Colon (tissue), 2 donors: Measurements from ENCODE around the gene GLIS1.

Source experiments
- FAIRE-seq: peaks from 2 replicates; lab custom pipeline; 2012; peaks lifted over from hg19 to GRCh38; lab: Jason Lieb, UNC
- donor health status: control.
- donor health status: control.

The GLIS1 gene

GRCh38 chr1:53579221-53580008 is 159.5 kb downstream of the GLIS1 start:
- FAIRE-seq, result no peak

- FAIRE-seq, result no peak
Observed at GRCh38 chr1:53578358-53578757, 160.6 kb downstream of the GLIS1 start.

DNA sequence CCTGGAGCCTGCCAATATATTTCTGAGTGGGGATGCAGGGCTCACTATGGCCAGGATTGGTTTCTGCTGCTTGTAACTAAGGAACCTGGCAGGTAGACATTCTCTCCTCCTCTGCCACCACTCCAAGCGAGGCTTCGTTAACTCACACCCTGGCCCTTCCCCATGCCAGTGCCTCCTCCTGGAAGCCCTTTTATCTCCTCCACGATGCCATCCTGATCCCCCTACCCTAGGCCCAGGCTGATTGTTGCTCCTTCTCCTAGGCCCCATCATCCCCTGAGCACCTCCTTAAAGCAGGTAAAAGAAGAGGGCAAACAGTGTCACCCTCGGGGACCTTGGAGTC is 161.2 kb downstream of the GLIS1 start:
- FAIRE-seq, result no peak

- FAIRE-seq, result no peak
Observed at GRCh38 chr1:53576866-53577760, 161.9 kb downstream of the GLIS1 start.

GRCh38 chr1:53576381-53576801 is 162.6 kb downstream of the GLIS1 start:
- no peak for FAIRE-seq

DNA sequence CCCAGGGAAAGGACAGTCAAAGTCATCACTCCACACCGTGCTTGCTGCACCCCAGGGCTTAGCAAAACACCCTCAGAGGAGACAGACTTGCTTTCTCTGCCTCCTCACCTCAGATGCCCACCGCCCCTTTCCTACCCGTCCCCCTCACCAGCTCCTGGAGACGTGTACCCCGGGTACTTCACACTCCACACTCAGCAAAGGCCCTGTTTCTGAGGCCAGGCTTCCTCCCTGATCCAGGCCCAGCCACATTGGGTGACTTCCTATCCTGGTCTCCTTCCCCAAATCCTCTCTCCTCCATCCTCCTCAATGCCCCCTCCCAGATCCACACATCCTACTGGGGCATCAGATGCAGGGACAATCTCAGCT is 163.0 kb downstream of the GLIS1 start:
- no peak for FAIRE-seq

DNA sequence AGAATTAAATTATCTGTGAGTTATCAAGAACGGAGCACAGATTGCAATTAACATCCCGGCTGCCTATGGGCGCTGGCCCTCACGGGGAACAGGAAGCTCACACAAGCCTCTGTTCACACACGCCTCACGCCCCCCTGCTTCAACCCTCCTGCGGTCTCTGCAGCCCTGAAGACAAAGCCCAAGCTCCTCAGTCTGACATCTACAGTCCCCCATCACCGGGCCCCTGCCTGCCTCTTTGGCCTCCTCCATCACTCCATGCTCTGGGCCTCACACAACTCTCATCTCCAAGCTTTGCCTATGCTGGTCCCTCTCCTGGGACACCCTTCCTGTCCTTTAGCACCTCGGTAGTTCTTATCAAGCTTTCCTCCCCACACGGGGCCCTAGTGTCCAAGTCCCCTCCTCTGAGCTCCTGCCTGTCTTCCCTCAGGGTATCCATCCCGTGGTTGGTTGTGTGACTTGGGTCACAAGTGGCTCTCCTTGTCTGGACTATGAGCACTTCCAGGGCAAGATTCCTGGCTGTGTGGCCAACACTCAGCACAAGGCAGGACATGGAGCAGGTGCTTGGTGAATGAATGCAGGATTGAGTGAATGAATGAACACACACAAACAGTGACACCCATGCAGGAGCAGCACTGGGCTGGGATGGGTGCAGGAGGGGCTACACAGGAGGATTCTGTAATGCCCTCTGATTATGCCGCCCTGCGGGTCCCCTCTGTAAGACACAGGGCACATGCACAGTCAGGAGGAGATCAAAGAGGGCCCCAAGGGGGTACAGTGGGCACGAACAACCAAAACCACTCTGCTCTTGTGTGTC is 163.6 kb downstream of the GLIS1 start:
- no peak for FAIRE-seq

- no peak for FAIRE-seq
Observed at GRCh38 chr1:53574621-53575020, 164.3 kb downstream of the GLIS1 start.

GRCh38 chr1:53573931-53574330 is 165.0 kb downstream of the GLIS1 start:
- FAIRE-seq, result no peak

DNA sequence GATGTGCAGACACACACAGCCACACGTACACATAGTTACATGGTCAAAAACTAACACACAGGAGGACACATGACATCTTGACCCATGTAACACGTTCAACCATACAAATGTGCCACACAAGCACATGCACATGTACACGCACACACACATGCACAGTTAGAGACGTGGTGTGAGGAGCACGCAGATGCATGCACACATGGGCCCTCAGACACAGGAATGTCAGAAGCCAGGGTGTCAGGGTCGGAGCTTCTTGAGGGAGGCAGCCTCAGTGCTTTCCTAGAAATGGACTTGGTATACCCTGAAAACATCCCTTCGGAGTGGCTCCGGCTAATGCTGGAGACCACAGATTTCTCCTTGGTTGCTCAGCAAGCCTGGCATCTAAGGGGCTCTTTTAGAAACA is 165.4 kb downstream of the GLIS1 start:
- FAIRE-seq, result no peak

GRCh38 chr1:53572815-53573173 is 166.2 kb downstream of the GLIS1 start:
- FAIRE-seq, result no peak

GRCh38 chr1:53572065-53572814 is 166.7 kb downstream of the GLIS1 start:
- FAIRE-seq, result no peak

- no peak for FAIRE-seq
Observed at GRCh38 chr1:53568540-53568939, 170.4 kb downstream of the GLIS1 start.

DNA sequence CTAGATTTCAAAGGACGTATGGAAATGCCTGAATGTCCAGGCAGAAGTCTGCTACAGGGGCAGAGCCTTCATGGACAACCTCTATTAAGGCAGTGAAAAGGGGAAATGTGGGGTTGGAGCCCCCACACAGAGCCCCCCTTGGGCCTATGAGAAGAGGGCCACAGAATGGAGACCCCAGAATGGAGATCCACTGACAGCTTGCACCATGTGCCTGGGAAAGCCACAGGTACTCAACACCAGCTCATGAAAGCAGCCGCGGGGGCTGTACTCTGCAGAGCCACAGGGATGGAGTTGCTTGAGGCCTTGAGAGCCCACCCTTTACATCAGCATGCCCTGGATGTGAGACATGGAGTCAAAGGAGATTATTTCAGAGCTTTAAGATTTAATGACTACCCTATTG is 171.1 kb downstream of the GLIS1 start:
- FAIRE-seq, result no peak

DNA sequence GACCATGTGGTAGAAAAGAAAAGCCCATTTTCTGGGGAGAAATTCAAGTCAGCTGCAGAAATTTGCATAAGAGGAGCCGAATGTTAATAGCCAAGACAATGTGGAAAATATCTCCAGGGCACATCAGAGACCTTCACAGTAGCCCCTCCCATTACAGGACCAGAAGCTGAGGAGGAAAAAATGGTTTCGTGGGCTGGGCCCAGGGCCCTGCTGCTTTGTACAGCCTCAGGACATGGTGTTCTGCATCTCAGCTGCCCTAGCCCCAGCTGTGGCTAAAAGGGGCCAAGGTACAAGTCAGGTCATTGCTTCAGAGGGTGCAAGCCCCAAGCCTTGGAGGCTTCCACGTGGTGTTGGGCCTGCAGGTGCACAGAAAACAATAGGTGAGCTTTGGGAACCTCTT is 171.5 kb downstream of the GLIS1 start:
- FAIRE-seq, result no peak

- no peak for FAIRE-seq
Observed at GRCh38 chr1:53563611-53564010, 175.4 kb downstream of the GLIS1 start.

DNA sequence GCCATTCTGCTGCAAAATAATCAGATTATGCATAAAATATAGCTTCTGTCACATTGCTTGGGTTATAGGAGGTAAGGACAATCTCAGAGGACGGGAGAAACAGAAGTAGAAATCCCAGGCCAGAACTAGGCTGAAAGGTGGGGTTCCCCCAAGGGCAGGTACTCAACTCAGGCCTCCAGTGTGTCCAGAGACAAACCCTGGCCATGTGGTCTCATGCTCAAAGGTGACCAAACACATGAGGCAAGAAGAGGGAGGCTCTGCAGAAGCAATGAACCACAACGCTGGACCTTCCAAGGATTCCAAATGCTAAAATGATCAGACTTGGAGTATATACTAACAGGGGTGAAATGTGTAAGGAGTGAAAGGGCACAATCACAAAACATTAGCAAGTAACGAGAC is 176.0 kb downstream of the GLIS1 start:
- no peak for FAIRE-seq

- FAIRE-seq, result no peak
Observed at GRCh38 chr1:53562291-53562980, 176.5 kb downstream of the GLIS1 start.

DNA sequence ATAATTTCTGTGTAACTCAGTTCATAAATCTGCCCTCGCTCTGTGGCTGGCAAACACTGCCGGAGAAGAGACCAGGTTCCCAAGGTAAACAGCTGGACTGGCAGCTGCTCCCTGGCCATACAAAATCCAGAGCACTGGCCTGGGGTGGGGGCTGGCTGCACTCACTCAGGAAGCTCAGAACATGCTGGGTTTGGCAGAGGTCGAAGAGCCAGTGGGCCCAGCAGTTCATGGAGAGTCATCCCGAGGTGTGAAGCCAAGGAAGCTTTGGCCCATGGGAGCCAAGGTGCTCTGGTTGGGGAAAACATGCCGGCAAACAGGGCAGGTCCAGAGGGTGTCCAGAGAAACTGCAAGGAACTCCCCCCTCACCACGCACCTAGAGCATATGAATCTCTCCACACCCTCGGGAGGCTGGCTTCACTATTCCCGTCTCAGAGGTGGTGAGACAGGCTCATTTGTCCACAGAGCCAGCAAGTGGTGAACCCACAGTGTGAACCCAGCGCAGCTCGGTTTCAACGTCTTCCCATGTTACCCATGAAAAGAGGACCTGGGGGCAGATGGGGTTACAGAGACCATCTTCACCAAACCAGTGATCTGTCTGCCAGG is 177.4 kb downstream of the GLIS1 start:
- no peak for FAIRE-seq

GRCh38 chr1:53560581-53561502 is 178.1 kb downstream of the GLIS1 start:
- FAIRE-seq, result no peak
